GM12874 (cell line): ENCODE results near the gene IL9R.

Experiments
- TF ChIP-seq, protein P1 (sequence below): IDR thresholded peaks from 2 replicates; pipeline ENCODE4 v1.5.1; 2011; ENCODE audit warnings: low read depth, mild to moderate bottlenecking, control low read depth, low read length, moderate library complexity; ENCODE audit not compliant: insufficient read depth

Gene IL9R

DNA sequence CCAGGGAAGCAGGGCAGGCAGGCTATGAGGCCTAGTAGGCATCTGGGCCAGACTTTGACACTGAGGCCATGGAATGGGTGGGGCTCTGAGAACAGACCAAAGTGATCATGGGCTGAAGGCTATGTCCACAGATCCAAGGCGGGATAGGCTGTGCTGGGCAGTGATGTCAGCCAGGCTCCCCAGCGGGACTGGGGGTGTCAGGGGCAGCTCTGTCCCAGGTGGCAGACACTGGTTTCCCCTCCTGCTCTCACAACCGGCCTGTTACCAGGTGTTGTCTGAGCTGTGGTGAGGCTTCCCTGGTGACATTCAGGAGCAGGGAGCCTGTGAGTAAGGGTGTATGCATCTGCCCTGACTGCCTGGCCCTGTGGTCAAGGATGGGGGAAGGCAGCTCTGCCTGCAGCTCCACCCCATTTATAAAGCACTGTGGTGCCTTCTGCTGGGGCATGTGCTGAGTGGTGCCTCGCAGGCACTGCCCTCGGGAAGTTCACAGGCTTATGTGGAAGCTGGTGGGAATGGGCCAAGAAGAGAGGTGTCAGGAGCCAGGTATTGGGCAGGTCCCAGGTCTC lies 2.9 kb downstream of the IL9R start:
- TF ChIP-seq, protein P1, sequence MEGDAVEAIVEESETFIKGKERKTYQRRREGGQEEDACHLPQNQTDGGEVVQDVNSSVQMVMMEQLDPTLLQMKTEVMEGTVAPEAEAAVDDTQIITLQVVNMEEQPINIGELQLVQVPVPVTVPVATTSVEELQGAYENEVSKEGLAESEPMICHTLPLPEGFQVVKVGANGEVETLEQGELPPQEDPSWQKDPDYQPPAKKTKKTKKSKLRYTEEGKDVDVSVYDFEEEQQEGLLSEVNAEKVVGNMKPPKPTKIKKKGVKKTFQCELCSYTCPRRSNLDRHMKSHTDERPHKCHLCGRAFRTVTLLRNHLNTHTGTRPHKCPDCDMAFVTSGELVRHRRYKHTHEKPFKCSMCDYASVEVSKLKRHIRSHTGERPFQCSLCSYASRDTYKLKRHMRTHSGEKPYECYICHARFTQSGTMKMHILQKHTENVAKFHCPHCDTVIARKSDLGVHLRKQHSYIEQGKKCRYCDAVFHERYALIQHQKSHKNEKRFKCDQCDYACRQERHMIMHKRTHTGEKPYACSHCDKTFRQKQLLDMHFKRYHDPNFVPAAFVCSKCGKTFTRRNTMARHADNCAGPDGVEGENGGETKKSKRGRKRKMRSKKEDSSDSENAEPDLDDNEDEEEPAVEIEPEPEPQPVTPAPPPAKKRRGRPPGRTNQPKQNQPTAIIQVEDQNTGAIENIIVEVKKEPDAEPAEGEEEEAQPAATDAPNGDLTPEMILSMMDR = no peak

DNA sequence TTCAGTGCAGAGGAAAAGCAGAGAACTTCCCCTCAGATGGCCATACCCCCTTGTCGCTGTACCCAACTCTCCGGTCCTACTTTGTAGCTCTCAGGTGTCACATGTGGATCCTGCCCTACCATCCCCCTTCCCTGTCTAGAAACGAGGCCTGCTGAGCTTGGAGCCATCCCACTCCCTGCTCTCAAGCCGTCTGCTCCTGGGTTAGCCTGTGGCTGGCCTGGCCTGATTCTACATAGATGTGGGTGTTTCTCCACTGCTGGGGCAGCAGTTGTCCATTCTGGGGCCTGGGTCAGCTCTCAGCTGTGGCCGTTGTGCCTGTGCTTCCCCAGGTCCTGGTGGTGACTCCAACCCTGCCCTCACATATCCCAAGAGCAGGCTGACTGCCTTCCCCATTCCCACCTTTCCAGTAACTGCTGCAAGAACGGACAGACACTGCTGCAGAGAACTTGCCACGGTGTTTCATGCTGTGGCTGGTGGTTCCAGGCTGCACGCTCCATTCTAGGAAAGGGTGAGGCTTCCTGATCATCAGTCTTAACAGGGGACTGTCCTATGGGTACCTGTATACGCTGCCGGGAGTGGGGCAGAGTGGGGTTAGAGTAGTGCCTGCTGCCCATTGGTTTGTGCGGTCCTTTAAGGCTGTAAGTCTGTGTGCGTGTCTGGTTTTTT lies 3.6 kb downstream of the IL9R start:
- TF ChIP-seq, protein P1 = no peak

DNA sequence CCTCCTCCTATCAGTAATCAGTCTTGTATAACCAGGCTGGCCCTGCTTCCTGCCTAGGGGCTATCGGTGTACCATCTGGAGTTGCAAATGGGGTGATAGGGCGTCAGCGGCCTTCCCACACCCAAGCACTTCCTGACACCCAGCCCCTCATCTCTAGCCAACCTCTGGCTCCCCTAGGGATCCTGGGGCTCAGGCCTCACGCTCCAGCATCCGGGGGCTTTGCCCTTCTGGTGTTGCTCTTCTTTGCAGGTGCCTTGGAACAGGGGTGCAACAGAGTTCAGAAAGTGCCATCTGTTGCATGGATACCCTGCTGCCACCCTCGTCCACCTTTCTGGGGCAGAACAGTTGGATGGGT lies 4.1 kb downstream of the IL9R start:
- TF ChIP-seq, protein P1 = no peak

DNA sequence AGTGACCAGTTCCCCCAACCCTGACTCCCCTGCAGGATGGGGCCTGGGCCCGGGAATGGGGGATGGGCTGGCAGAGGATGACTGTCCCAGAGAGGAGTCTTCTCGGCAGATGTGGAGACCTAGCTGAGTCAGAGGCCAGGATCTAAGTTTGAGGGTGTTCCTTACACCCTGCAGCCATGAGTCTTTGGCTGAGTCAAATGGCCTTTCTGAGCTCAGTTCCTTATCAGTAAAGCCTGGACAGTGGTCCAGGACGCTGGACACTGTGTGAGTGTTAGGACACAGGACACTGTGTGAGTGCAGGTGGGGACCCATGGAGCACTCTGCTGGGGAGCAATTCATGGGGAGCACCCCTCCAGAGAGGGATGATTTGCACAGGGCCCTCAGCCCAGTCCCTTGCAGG lies 5.0 kb downstream of the IL9R start:
- TF ChIP-seq, protein P1 = no peak

DNA sequence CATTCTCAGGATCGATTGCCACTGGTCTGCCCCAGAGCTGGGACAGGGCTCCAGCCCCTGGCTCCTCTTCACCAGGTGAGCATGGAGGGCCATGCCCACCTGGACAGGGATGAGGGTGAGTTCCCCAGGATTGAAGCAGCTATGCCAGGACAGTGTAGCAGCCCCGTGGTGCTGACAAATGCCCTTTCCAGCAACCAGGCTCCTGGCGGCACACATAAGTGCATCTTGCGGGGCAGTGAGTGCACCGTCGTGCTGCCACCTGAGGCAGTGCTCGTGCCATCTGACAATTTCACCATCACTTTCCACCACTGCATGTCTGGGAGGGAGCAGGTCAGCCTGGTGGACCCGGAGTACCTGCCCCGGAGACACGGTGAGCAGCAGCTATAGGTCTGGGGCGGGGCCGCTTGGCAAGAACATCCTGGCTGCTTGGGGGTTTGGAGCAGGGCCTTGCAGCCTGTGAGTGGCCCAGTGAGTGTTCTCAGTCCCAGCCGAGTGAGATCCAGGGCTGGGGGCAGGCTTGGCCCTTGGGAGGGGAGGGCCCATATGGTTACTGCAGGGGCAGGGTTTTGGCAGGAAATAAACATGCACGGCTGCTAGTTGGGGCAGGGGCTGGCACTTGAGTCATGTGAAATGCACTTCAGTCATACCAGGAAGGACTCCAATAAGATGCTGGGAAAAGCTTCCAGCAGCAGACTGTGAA lies 6.1 kb downstream of the IL9R start:
- TF ChIP-seq, protein P1 = no peak

DNA sequence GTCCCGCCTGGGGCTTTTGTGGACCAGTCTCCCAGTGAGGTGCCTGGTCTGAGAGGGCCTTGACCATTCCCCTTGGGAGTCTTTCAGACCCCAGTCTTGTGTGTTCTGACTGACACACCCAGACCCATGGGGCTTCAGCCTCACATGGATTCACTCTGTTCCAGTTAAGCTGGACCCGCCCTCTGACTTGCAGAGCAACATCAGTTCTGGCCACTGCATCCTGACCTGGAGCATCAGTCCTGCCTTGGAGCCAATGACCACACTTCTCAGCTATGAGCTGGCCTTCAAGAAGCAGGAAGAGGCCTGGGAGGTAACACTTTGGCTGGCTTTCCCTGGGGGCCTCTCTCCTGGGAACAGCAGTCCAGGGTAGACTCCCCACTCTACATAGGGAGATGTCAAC lies 6.8 kb downstream of the IL9R start:
- TF ChIP-seq, protein P1 = no peak

DNA sequence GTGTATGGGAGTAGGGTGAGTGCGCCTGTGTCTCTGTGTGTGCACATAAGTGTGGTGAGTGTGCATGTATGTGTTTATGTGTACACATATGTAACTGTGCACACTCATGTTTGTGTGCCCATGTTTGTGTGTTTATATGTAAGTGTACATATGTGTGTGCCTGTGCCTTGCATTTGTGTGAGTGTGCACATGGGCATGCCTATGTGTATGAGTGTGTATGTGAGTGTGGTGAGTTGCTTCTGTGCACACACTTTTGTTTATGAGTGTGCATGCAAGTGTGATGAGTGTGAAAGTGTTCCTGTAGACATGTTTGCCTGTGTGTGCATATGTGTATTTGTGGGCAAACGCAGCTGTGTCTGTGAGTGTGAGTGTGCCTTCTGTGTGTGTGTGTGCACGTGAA lies 7.2 kb downstream of the IL9R start:
- TF ChIP-seq, protein P1 = no peak
